Measurements from ENCODE around the gene ZFP1. TPM values are rescaled to one million over a fixed set of nuclear protein-coding genes. Genes with fewer than 3 reads are reported as not detected.

Gene ZFP1
- total and polyA plus RNA-seq, 2 of the 4 experiments (the other 2 are of a cell fraction): 3.8 to 16.0 TPM

DNA sequence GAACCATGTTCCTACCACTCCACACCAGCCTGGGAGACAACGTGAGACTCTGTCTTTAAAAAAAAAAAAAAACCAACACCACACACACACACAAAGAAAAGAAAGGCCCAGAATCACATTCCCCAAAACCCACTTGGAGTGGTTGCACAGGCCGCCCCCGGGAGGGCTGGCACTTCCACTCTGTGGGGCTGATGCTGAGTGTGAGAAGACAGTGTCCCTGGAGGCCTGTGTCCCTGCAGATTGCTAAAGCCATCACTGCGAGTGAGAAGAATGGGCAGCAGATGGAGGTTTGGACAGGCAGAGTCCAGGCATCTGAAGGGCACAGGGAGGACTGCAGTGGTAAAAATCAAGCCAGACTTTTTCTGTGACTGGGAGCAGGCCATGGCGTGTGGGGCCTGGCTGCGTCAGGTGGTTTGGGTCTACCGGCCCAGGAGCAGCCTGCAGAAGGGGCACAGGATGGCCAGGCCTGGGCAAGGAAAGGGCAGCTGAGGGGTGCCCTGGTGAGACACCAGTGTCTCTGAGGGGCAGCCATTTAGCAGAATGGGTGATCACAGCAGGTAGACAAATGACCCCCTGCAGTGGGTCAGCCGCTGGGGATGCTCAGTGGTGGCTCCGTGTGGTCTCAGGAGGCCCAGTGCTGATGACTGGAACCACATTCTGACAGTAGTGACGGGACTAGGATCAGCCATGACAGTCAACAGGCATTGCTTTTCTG lies 45.6 kb downstream of the ZFP1 start:
- no peak overlapping the region for H4K8ac ChIP-seq (ENCODE audit: low read depth in 2 of 2, low read length in 2 of 2)
- no peak overlapping the region for H3K18ac ChIP-seq (ENCODE audit: low read depth, low read length)
- H3K4me3 ChIP-seq (ENCODE audit: insufficient read depth, low read depth, low read length): no peak overlapping the region
- no peak for DNase-seq
- H3K79me1 ChIP-seq (ENCODE audit: low read depth in 1 of 2, low read length in 2 of 2): no peaks in the 10 kb centered on the region
- no peak overlapping the region for H2AFZ ChIP-seq (replicated peaks; ENCODE audit: low read length, poor library complexity)
- no peaks in the 10 kb centered on the region for H3K36me3 ChIP-seq (ENCODE audit: control insufficient read depth, insufficient read depth, low read length)
- 40% methylated on average over 1 of the region's 10 CpGs; no CpG with 5 or more reads in 1 of the 2 experiments for WGBS, 2 experiments (ENCODE audit: extremely low coverage in 2 of 2, insufficient read length in 1 of 2)
- no peak overlapping the region for H3K56ac ChIP-seq (ENCODE audit: extremely low read depth, insufficient read depth, low read length)
- no peak overlapping the region for H3K4ac ChIP-seq (ENCODE audit: low read depth, low read length)
- H2BK15ac ChIP-seq (ENCODE audit: low read depth, low read length): no peak overlapping the region
- intact Hi-C loops (cut with micrococcal nuclease) (loop anchor here (10.0 kb wide), 1 partner anchor 431 kb away; the partner anchor contains the start of gene ADAT1), in situ Hi-C loops (cut with MboI; ENCODE audit: low sequenced_read_pairs) (no loop called here), dilution Hi-C loops (cut with HindIII; ENCODE audit: low sequenced_read_pairs, unreplicated experiment) (no loop called here)
- peaks cover 15% of the 10 kb centered on the region; the same call in 1 of the 2 replicates for H3K27me3 ChIP-seq (ENCODE audit: control insufficient read depth, insufficient read depth, low read length)
- H2BK120ac ChIP-seq (ENCODE audit: low read depth, low read length): no peak overlapping the region
- no peak overlapping the region for H3K4me2 ChIP-seq (ENCODE audit: low read depth, low read length)
- no peak overlapping the region for H3K23ac ChIP-seq (ENCODE audit: low read depth, low read length)
- H2BK5ac ChIP-seq (ENCODE audit: low read depth, low read length, poor library complexity, severe bottlenecking): no peak overlapping the region
- no peak overlapping the region for H2AK5ac ChIP-seq (ENCODE audit: low read depth, low read length)
- H2BK20ac ChIP-seq (ENCODE audit: low read depth, low read length): no peak overlapping the region
- H3K4me1 ChIP-seq (ENCODE audit: control insufficient read depth, insufficient read depth, low read length): peaks cover 5% of the 10 kb centered on the region; the same call in 1 of the 2 replicates
- no peak overlapping the region for H2AK9ac ChIP-seq (replicated peaks; ENCODE audit: low read depth, low read length, poor library complexity)
- H3K9me1 ChIP-seq (ENCODE audit: insufficient read depth, low read length): no peaks in the 10 kb centered on the region
- no peak overlapping the region for H4K91ac ChIP-seq (ENCODE audit: insufficient read depth, low read depth, low read length)
- H3K9me3 ChIP-seq (ENCODE audit: control insufficient read depth, insufficient read depth, low read length): no peaks in the 10 kb centered on the region
- no peak overlapping the region for H4K5ac ChIP-seq (ENCODE audit: low read depth, low read length)
- CTCF ChIA-PET: no interaction called here
- H3K9ac ChIP-seq (ENCODE audit: low read depth, low read length): no peak overlapping the region
- no TSS peak for BruUV-seq (replicated peaks)
- ATAC-seq (ENCODE audit: low read depth): no peak
- POLR2A ChIA-PET (ENCODE audit: unreplicated experiment): no interaction called here
- no peak overlapping the region for H3K27ac ChIP-seq (ENCODE audit: insufficient read depth, low read length)
- TF ChIP-seq NFE2L2 (IDR thresholded peaks at IDR 0.05; ENCODE audit: low read depth, low read length): no peak
- TF ChIP-seq MXI1 (IDR thresholded peaks at IDR 0.05; ENCODE audit: borderline replicate concordance, low read depth, low read length): no peak
- TF ChIP-seq, protein P1, sequence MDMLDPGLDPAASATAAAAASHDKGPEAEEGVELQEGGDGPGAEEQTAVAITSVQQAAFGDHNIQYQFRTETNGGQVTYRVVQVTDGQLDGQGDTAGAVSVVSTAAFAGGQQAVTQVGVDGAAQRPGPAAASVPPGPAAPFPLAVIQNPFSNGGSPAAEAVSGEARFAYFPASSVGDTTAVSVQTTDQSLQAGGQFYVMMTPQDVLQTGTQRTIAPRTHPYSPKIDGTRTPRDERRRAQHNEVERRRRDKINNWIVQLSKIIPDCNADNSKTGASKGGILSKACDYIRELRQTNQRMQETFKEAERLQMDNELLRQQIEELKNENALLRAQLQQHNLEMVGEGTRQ (IDR thresholded peaks at IDR 0.05; ENCODE audit: low read depth, low read length): no peak
- no peak for TF ChIP-seq BHLHE40 (IDR thresholded peaks at IDR 0.05; ENCODE audit: low read depth, low read length)
- TF ChIP-seq, protein P2, sequence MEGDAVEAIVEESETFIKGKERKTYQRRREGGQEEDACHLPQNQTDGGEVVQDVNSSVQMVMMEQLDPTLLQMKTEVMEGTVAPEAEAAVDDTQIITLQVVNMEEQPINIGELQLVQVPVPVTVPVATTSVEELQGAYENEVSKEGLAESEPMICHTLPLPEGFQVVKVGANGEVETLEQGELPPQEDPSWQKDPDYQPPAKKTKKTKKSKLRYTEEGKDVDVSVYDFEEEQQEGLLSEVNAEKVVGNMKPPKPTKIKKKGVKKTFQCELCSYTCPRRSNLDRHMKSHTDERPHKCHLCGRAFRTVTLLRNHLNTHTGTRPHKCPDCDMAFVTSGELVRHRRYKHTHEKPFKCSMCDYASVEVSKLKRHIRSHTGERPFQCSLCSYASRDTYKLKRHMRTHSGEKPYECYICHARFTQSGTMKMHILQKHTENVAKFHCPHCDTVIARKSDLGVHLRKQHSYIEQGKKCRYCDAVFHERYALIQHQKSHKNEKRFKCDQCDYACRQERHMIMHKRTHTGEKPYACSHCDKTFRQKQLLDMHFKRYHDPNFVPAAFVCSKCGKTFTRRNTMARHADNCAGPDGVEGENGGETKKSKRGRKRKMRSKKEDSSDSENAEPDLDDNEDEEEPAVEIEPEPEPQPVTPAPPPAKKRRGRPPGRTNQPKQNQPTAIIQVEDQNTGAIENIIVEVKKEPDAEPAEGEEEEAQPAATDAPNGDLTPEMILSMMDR (conservative IDR thresholded peaks at IDR 0.05; ENCODE audit: low read depth, low read length): no peak
- TF ChIP-seq MAFK (IDR thresholded peaks at IDR 0.05; ENCODE audit: low read depth, low read length): no peak
- no peak for TF ChIP-seq FOS (IDR thresholded peaks at IDR 0.05; ENCODE audit: low read depth, low read length)
- TF ChIP-seq MAZ (IDR thresholded peaks at IDR 0.05; ENCODE audit: borderline replicate concordance, low read depth, low read length): no peak
- TF ChIP-seq, protein P3, sequence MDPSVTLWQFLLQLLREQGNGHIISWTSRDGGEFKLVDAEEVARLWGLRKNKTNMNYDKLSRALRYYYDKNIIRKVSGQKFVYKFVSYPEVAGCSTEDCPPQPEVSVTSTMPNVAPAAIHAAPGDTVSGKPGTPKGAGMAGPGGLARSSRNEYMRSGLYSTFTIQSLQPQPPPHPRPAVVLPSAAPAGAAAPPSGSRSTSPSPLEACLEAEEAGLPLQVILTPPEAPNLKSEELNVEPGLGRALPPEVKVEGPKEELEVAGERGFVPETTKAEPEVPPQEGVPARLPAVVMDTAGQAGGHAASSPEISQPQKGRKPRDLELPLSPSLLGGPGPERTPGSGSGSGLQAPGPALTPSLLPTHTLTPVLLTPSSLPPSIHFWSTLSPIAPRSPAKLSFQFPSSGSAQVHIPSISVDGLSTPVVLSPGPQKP (IDR thresholded peaks at IDR 0.05; ENCODE audit: borderline replicate concordance, low read depth, low read length): no peak
- H3K14ac ChIP-seq (replicated peaks; ENCODE audit: low read depth, low read length): no peak overlapping the region
- H4K20me1 ChIP-seq (ENCODE audit: insufficient read depth, low read length): no peaks in the 10 kb centered on the region

Data from IMR-90 (cell line).